K562 (cell line): ENCODE results near the gene CNNM3. TPM values are rescaled to one million over a fixed set of nuclear protein-coding genes. Genes with fewer than 3 reads are reported as not detected.

Source experiments
- BCL6 ChIP-seq: fragments of 250-450 bp; sonication (Bioruptor Pico); IDR thresholded peaks from 2 replicates; pipeline ENCODE4 v1.4.0; 2020
- BRCA1 ChIP-seq, 2 experiments: fragments of 450-650 bp in 1 of 2; sonication (generic) in 1 of 2; formaldehyde crosslinking in 1 of 2; IDR thresholded peaks; 2 replicates each; pipeline versions ENCODE4 v1.5.0 to v1.6.1; 2017 to 2020; ENCODE audit warnings: mild to moderate bottlenecking in 1 of 2, missing genetic modification reagents in 1 of 2
- BRD9 ChIP-seq: fragments of 450-650 bp; IDR thresholded peaks from 2 replicates; pipeline ENCODE4 v1.6.1; 2018; ENCODE audit warnings: low read depth; ENCODE audit not compliant: partially characterized antibody
- FOXP1 ChIP-seq: sonication (generic); formaldehyde crosslinking; IDR thresholded peaks from 2 replicates; pipeline ENCODE4 v1.8.0; 2022; ENCODE audit warnings: mild to moderate bottlenecking, missing genetic modification reagents
- RHOXF2B ChIP-seq: fragments of 250-450 bp; sonication (Bioruptor Pico); conservative IDR thresholded peaks from 2 replicates; pipeline ENCODE4 v1.5.1; 2021
- RREB1 ChIP-seq: fragments of 250-450 bp; sonication (Bioruptor Pico); IDR thresholded peaks from 2 replicates; pipeline ENCODE4 v1.4.0; 2020
- U2AF1 ChIP-seq: fragments of 200-400 bp; formaldehyde crosslinking; optimal IDR thresholded peaks from 2 replicates; pipeline ENCODE3; 2017; ENCODE audit warnings: mild to moderate bottlenecking, low read depth, low read length, moderate library complexity
- USF1 ChIP-seq: sonication (generic); formaldehyde crosslinking; IDR thresholded peaks from 2 replicates; pipeline ENCODE4 v1.9.0; 2022; ENCODE audit warnings: mild to moderate bottlenecking, missing genetic modification reagents
- WHSC1 ChIP-seq: IDR thresholded peaks from one replicate; pipeline ENCODE4 v1.6.1; 2012; ENCODE audit warnings: low read length, control low read depth, inconsistent platforms
- ZNF311 ChIP-seq: fragments of 250-450 bp; sonication (Bioruptor Pico); IDR thresholded peaks from 2 replicates; pipeline ENCODE4 v1.4.0; 2020; ENCODE audit warnings: mild to moderate bottlenecking, moderate library complexity
- polyA plus RNA-seq, 8 experiments: library from polyadenylated mRNA; depleted of rRNA in 4 of 8; stranded (reverse) in 5 of 8; unstranded in 3 of 8; fragments of >200 nt; fragmentation: Nextera tagmentation in 2 of 8; fragmentation: Illumina TruSeq in 1 of 8; extraction: Ambion mirVana in 2 of 8; extraction: Trizol in 1 of 8; gene quantifications; 2 replicates each; pipeline versions ENCODE4 v1.2.1 to v1.2.3, GENCODE V29; 2011 to 2014; ENCODE audit warnings: inconsistent platforms in 1 of 8, missing spikeins in 1 of 8
- total RNA-seq, 7 experiments: library from RNA; depleted of rRNA in 6 of 7; stranded (reverse); fragments of >200 nt in 6 of 7; fragmentation: Illumina TruSeq in 2 of 7; extraction: Trizol in 2 of 7; gene quantifications; 2 replicates each; pipeline versions ENCODE4 v1.2.1 to v1.2.3, GENCODE V29; 2011 to 2021; ENCODE audit warnings: low replicate concordance in 1 of 7

CNNM3 gene
- total and polyA plus RNA-seq, 9 of the 15 experiments (the other 6 are each of a cell fraction or from before 2014, with no cell fraction given), result 1.4 to 16.9 (median 6.5) TPM

- TF ChIP-seq RREB1 (CRISPR knock-in tag), result no peak
- TF ChIP-seq ZNF311 (CRISPR knock-in tag), result no peak
- TF ChIP-seq RHOXF2B (CRISPR knock-in tag), result no peak
- TF ChIP-seq U2AF1, result no peak
- TF ChIP-seq USF1 (CRISPR knock-in tag), result no peak
- TF ChIP-seq BRD9, result no peak
- TF ChIP-seq WHSC1, result no peak
- TF ChIP-seq BCL6 (CRISPR knock-in tag), result no peak
- TF ChIP-seq FOXP1 (CRISPR knock-in tag), result no peak
- no peak for TF ChIP-seq BRCA1 (IDR thresholded peaks at IDR 0.05)
- no peak for TF ChIP-seq BRCA1 (CRISPR knock-in tag; IDR thresholded peaks at IDR 0.05)
Measured at GRCh38 chr2:96800061-96801004, 15.7 kb upstream of the CNNM3 start (continued).
